HG03039 (cell line): Measurements from ENCODE around the gene GRID1.
"Not testable (repeated sequence)": the region's sequence is repeated elsewhere in the genome, so short reads cannot be mapped to it uniquely, and the experiment has no call there.

ENCODE experiments used
- ATAC-seq: cut with Tn5 transposase; IDR thresholded peaks from one replicate; pipeline ENCODE4 v1.9.1; 2021; ENCODE audit warnings: mild to moderate bottlenecking, moderate library complexity; ENCODE audit not compliant: unreplicated experiment

Gene GRID1

DNA sequence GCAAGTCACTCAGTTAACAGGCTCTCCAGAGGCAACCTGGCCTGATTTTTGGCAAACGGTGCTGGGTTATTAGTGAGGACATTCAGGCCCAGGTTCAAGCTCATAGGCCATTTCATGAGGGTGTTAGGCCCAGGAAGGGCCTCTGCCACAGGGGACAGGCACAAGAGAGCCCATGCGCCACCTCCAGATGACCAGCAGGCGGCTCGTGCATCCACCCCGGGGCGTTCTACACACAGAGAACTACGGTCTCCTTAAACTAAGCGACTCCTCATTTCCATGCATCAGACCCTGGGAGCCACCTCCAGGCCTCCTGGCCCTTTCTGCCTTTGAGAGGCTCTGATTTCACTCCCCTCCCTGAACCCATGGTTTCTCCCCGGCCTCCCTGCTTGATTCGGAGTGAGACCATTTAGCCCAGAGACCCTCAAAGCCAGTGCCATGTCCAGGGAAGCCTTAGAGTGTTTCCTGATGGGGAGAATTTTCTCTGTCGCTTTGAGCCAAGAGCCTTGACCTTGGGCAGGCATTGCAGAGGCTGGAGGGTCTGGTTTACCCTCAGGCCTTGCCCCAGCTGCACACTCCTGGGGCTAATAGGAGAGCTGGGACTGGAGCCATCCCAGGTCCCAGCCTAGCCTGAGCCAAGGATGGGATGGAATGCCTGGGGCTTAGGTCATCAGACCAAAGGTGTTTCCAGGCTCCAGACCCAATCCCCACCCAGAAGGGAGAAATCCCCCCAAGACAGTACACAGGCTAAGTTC, 188.0 kb downstream of the GRID1 start:
- ATAC-seq: no peak

- ATAC-seq: no peak
Measured at GRCh38 chr10:86177537-86178155, 188.9 kb downstream of the GRID1 start.

DNA sequence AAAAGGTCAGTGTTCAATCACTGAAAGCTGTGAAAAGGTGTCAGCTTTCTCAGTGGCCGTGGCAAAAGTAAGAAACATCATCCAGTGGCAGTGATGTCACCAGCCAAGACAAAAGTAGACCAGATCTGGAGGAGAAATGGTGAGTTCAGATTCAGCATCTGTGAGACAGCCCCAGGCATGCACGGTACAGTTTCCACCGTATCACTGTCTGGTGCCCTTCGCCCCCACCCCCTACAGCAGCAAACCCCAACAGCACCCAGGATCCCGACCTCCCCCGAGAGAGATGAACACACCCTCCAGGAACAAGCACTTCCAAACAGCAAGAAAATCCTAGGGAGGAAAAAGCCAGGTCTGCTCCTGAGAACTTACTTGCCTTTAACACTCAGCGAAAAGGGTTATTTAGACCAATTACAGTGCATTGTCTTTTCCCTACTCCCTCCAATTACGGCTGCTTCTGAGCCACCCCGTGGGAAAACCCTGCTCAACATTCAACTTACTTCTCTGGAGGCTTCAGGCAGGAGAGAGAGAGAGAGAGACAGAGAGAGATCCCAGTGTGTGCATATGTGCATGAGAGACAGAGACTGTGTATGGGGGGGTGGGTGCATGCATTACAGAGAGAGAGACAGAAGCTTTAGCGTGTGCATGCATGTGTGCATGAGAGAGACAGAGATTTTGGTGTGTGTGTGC, 189.6 kb downstream of the GRID1 start:
- no peak for ATAC-seq

DNA sequence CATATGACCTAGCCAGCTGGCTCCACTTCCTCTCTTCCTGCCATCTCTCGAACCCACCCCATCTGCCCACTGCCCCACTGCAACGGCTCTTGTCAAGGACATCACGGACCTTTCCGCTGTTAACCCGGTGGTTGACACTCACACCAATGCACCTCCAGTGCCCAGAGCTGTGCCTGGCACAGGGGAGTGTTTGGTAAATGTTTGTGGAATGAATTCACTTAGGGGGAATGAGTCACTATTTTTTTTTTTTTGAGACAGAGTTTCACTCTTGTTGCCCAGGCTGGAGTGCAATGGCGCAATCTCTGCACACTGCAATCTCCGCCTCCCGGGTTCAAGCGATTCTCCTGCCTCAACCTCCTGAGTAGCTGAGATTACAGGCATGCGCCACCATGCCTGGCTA, 191.1 kb downstream of the GRID1 start:
- ATAC-seq: not testable (repeated sequence)

DNA sequence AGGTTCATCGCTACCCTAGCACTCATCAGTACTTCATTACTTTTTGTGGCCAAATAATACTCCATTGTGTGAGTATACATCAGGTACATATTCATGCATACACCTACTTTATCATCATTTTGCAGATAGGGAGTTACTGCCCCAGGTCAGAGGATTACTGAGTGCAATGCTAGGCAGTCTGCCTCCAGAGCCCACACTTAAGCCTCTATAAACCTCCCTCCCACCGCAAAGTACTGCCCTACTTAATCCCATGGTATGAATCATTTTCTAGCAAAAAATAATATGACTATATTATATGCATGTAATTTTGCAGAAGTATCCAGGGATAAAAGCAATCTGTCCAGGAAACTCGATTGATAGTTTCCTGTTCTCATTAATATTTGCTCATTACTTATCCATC, 194.3 kb downstream of the GRID1 start:
- ATAC-seq: no peak

GRCh38 chr10:86170255-86171108, 196.1 kb downstream of the GRID1 start:
- no peak for ATAC-seq

GRCh38 chr10:86169506-86170254, 196.9 kb downstream of the GRID1 start:
- ATAC-seq: no peak

DNA sequence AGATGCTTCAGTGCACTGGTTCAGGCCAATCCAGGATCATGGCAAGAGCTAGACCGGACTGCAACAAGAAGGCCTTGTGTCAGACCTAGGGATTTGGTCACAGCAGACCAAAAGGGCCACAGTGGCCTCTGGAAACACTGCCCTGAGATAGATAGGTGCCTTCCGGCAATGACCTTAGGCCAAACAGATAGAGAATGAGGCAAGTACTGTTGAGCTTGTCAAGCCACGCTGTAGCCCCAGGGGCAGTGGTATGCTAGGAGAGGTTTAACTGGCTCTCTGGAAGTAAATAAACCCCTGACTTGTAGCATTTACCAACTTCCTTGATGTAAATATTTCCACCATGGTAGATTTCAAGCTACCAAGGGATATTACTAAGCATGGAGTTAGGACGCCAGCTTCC, 197.5 kb downstream of the GRID1 start:
- ATAC-seq: no peak

DNA sequence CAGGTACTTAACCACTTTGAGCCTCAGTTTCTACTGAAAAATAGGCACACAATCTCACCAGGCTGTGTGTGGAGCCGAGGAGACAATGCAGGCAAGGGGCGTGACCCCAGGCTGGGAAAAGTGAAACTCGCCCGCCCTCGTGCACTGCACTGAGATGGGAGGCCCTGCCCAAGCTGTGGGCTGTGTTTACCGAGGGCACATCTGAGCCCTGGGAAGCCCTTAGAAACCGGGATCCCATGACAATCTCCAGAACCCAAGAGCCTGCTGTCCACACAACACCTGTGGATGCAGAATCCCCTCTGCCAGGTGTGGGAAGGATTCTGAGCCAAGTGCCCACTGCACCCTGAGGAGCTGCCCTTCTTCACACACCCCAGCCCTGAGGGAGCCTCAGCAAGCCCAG, 198.3 kb downstream of the GRID1 start:
- ATAC-seq: no peak

DNA sequence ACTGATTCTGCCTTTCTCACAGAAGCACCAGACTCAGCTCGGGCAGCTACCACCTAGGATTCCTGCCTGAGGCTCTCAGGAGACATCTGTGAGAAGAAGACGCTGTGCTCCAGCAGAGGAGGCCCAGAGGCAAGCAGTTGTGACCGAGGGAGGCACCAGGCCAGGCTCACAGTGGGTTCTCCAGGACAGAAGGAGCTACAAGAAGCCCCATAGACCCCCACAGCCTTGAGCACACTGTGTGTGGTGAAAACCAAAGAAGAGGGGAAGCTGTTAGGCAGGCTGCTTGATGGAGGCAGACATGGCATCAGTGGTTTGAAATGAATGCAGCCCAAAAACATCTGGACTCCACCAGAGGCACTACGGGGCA, 198.8 kb downstream of the GRID1 start:
- no peak for ATAC-seq

DNA sequence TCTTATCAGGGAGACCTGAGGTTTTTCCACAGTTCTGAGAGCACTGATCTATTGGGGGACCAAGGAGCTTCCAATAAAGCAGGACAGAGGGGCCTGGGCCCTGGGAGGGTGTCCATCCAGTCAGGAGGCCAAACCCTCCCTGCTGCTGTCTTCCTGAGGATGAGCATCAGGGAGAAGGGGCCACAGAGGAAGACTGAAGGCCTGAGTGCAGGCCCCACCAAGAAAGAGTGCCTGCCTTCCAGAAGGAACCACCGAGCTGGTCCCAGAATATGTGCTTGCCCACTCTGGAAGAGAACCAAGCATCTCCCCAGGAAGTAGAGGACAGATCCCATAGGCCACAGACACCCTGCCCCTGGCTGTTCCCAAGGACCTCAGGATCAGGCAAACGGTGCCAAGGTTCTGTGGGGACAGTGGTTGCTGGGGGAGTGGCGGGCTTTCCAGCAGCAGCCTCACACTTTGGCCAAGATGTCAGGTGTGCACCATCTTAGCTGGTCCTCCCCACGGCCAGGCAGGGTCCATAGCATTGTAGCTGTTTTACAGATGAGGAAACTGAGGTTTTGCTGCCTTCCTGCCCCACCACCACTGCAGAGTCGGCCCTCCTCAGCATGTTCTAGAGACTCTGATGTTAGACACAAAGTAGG, 199.4 kb downstream of the GRID1 start:
- no peak for ATAC-seq

DNA sequence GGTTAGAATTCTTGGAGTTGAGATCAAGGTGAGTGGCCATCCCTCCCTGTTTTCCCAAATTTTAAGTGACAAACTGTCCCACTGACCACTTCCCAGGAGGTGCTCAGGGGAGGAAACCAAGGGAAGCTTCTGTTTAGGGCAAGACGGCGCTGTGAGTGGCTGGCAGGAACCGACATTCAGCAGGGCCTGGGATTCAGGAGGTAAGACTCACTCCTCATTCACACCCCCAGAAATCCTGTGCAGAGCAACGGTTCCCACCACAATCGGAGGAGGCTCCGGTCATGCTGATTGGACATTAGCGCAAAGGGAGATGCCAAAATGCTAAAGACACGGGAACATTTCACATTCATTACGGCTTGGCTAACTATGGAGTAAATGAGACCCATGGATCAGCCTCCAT, 200.9 kb downstream of the GRID1 start:
- ATAC-seq: no peak

GRCh38 chr10:86164960-86165630, 201.5 kb downstream of the GRID1 start:
- ATAC-seq: no peak

DNA sequence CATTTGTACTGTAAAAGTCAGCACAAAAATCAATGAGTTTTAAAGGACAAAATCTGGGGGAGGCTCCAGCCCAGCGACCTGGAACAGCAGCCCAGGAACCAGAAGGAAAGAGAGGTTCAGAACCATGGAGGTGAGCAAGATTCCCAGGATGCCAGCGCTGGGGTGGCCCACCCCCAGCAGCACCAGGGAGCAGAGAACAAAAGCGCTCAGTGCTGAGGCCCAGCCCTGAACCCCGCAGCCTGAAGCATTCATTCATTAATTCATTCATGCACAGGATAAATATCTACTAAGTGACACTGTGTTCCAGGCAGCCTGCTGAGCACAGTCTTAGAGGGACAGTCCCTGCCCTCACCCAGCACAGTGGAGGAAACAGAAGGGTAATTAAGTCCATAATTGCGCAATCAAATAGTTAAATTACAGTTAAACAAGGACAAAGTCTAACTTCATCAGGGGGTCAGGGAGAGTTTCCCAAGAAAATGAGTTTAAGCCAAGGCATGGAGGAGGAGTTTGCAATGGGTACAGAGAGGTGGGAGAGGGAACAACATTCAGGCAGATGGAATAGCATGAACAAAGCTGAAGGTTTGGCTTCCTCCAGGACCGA, 202.3 kb downstream of the GRID1 start:
- ATAC-seq: no peak

GRCh38 chr10:86163522-86164173, 202.9 kb downstream of the GRID1 start:
- no peak for ATAC-seq

- no peak for ATAC-seq
Measured at GRCh38 chr10:86162696-86163400, 203.7 kb downstream of the GRID1 start.

GRCh38 chr10:86162036-86162435, 204.6 kb downstream of the GRID1 start:
- no peak for ATAC-seq
